ENCODE results near the gene PLEKHN1.
A peak's percentile ranks its signal among the peaks of the same experiment; 100 is the strongest.

Gene PLEKHN1

DNA sequence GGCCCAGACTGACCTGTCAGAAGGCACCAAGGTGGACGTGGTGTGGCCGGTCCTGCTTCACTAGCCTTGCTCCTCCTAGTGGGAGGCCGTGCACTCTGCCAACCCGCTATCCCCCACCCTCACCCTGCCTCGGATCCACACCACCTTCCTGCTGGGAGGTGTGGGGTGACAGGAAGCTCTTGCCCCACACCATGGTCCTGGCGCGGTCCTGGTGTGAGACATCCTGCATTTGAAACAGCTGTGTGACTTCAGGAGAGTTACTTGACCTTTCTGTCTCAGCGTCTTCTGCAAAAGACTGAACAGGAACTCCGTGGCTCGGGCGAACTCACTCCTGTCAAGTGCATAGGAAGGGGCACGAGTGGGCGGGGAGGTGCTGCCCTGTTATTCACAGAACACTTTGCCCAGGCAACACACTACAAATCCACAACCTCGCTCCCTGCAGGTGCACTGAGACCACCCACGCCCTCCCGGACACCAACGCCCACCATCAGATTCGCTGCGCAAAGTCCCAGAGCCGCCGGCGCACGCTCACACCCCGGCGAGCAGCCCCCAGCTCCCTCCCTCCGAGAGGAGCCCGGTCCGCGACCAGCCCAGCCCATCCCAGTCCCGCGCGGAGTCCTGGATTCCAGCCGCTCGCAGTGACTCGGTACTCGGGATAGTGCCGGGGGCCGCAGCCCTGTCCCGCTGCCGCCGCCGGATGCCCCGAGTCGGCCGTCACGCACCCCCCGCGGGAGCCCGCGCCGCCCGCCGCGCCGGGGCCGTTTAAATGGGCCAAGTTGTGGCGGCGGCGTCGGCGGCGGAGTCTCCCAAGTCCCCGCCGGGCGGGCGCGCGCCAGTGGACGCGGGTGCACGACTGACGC is 42.9 kb upstream of the PLEKHN1 start, which contains the start of gene SAMD11:
Gene SAMD11 (plus strand): TSS at position 793 of the 860 bp plus-strand sequence. CDS start 509 bp downstream, outside the sequence.
- TF ChIP-seq CTCF (IDR thresholded peaks at IDR 0.05; ENCODE audit: borderline replicate concordance, extremely low read depth, low read length, poor library complexity, severe bottlenecking) (no peak), EZH2 (IDR thresholded peaks at IDR 0.05; ENCODE audit: borderline replicate concordance, low read depth, low read length, severe bottlenecking) (peak; percentile 95)
- peaks cover 87% of the 10 kb centered on the region for H4K20me1 ChIP-seq (ENCODE audit: insufficient read depth, low read length)
- no peaks in the 10 kb centered on the region for H3K36me3 ChIP-seq (ENCODE audit: insufficient read depth, low read length)
- H3K9me3 ChIP-seq (ENCODE audit: insufficient read depth, low read length, severe bottlenecking), result no peaks in the 10 kb centered on the region
- H2AFZ ChIP-seq (ENCODE audit: low read depth, low read length), result no peak within 1 kb of the TSS
- peak within 1 kb of the TSS in 1 of 2 experiments; percentile 40; a peak in 2 of 4 replicates for H3K4me3 ChIP-seq (ENCODE audit: low read depth in 1 of 2, low read length in 2 of 2)
- DNase-seq (peak; percentile 85), ATAC-seq (ENCODE audit: insufficient read depth, low read depth) (peak; percentile 69)
- peaks cover 35% of the 10 kb centered on the region for H3K4me1 ChIP-seq (ENCODE audit: insufficient read depth, low read length)
- no peak within 1 kb of the TSS; the same call in 1 of the 2 replicates for H3K9ac ChIP-seq (ENCODE audit: low read depth, low read length)
- H3K27ac ChIP-seq (ENCODE audit: low read length), result no peak within 1 kb of the TSS
- peaks cover 83% of the 10 kb centered on the region for H3K27me3 ChIP-seq (ENCODE audit: insufficient read depth, low read length, poor library complexity)
- H3K4me2 ChIP-seq (ENCODE audit: insufficient read depth, low read length), result peak within 1 kb of the TSS; percentile 59
- H3K79me2 ChIP-seq (ENCODE audit: insufficient read depth, low read length), result no peaks in the 10 kb centered on the region

- H3K4me3 ChIP-seq (ENCODE audit: low read depth in 1 of 2, low read length in 2 of 2), result peak overlapping the region in 1 of 2 experiments; percentile 40; a peak in 2 of 4 replicates
- no peak for DNase-seq
- peaks cover 86% of the 10 kb centered on the region for H4K20me1 ChIP-seq (ENCODE audit: insufficient read depth, low read length)
- H2AFZ ChIP-seq (ENCODE audit: low read depth, low read length), result no peak overlapping the region
- peak overlapping the region; percentile 59 for H3K4me2 ChIP-seq (ENCODE audit: insufficient read depth, low read length)
- no peaks in the 10 kb centered on the region for H3K9me3 ChIP-seq (ENCODE audit: insufficient read depth, low read length, severe bottlenecking)
- H3K4me1 ChIP-seq (ENCODE audit: insufficient read depth, low read length), result peaks cover 35% of the 10 kb centered on the region
- no peak overlapping the region; the same call in 1 of the 2 replicates for H3K9ac ChIP-seq (ENCODE audit: low read depth, low read length)
- no peak for TF ChIP-seq CTCF (IDR thresholded peaks at IDR 0.05; ENCODE audit: borderline replicate concordance, extremely low read depth, low read length, poor library complexity, severe bottlenecking)
- no peak for TF ChIP-seq EZH2 (IDR thresholded peaks at IDR 0.05; ENCODE audit: borderline replicate concordance, low read depth, low read length, severe bottlenecking)
- no peaks in the 10 kb centered on the region for H3K36me3 ChIP-seq (ENCODE audit: insufficient read depth, low read length)
- H3K79me2 ChIP-seq (ENCODE audit: insufficient read depth, low read length), result no peaks in the 10 kb centered on the region
- no peak overlapping the region for H3K27ac ChIP-seq (ENCODE audit: low read length)
- peaks cover 79% of the 10 kb centered on the region for H3K27me3 ChIP-seq (ENCODE audit: insufficient read depth, low read length, poor library complexity)
- no peak for ATAC-seq (ENCODE audit: insufficient read depth, low read depth)
Observed at GRCh38 chr1:923991-924655, 42.2 kb upstream of the PLEKHN1 start.

DNA sequence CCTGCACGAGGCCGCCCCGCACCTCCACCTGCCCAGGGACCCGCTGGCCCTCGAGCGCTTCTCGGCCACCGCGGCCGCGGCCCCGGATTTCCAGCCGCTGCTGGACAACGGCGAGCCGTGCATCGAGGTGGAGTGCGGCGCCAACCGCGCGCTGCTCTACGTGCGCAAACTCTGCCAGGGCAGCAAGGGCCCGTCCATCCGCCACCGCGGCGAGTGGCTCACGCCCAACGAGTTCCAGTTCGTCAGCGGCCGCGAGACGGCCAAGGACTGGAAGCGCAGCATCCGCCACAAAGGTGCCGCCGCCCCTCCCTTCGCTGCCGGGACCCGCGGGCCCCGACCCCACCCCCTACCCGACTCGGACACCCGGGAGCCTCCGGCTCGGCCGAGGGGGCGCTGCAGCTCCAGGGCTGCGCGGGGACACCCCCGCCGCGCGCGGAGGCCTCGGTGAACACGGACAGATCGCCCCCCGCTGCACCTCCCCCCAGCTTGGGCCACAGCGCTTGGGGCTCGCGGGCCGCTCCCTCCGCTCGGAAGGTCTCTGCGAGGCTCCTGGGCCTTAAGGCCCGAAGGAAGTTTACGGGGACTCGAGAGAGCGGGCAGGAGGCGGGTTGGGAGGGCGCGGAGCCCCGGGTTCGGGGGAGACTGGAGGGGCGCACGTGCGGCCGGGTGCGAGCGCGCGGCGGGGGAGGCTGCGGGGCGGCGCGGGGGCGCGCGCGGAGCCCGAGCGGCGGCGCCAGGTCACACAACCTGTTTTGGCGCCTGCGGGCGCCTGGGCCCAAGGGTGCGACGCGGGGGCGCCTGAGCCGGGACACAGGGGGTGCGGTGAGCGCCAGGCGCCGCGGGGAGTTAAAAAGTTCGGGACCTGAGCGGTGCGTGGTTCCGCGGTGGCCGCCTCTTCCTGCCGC is 41.4 kb upstream of the PLEKHN1 start:
- Histone ChIP-seq H3K27me3 (ENCODE audit: insufficient read depth, low read length, poor library complexity) (peaks cover 78% of the 10 kb centered on the region), H3K4me2 (ENCODE audit: insufficient read depth, low read length) (peak overlapping the region; percentile 59; the same call in 1 of the 2 replicates)

More for the DNA sequence above, 41.4 kb upstream of the PLEKHN1 start:
- H3K4me1 ChIP-seq (ENCODE audit: insufficient read depth, low read length), result peaks cover 35% of the 10 kb centered on the region
- no peak overlapping the region; a peak in 1 of 4 replicates for H3K4me3 ChIP-seq (ENCODE audit: low read depth in 1 of 2, low read length in 2 of 2)
- no peak overlapping the region for H3K27ac ChIP-seq (ENCODE audit: low read length)
- DNase-seq, result no peak
- no peak overlapping the region for H3K9ac ChIP-seq (ENCODE audit: low read depth, low read length)
- no peaks in the 10 kb centered on the region for H3K9me3 ChIP-seq (ENCODE audit: insufficient read depth, low read length, severe bottlenecking)
- peaks cover 80% of the 10 kb centered on the region for H4K20me1 ChIP-seq (ENCODE audit: insufficient read depth, low read length)
- H3K79me2 ChIP-seq (ENCODE audit: insufficient read depth, low read length), result no peaks in the 10 kb centered on the region
- ATAC-seq (ENCODE audit: insufficient read depth, low read depth), result no peak
- no peak overlapping the region for H2AFZ ChIP-seq (ENCODE audit: low read depth, low read length)
- TF ChIP-seq CTCF (IDR thresholded peaks at IDR 0.05; ENCODE audit: borderline replicate concordance, extremely low read depth, low read length, poor library complexity, severe bottlenecking) (no peak), EZH2 (IDR thresholded peaks at IDR 0.05; ENCODE audit: borderline replicate concordance, low read depth, low read length, severe bottlenecking) (peak; percentile 99)
- no peaks in the 10 kb centered on the region for H3K36me3 ChIP-seq (ENCODE audit: insufficient read depth, low read length)
